ENCODE measurements around the gene ATXN1.

DNA sequence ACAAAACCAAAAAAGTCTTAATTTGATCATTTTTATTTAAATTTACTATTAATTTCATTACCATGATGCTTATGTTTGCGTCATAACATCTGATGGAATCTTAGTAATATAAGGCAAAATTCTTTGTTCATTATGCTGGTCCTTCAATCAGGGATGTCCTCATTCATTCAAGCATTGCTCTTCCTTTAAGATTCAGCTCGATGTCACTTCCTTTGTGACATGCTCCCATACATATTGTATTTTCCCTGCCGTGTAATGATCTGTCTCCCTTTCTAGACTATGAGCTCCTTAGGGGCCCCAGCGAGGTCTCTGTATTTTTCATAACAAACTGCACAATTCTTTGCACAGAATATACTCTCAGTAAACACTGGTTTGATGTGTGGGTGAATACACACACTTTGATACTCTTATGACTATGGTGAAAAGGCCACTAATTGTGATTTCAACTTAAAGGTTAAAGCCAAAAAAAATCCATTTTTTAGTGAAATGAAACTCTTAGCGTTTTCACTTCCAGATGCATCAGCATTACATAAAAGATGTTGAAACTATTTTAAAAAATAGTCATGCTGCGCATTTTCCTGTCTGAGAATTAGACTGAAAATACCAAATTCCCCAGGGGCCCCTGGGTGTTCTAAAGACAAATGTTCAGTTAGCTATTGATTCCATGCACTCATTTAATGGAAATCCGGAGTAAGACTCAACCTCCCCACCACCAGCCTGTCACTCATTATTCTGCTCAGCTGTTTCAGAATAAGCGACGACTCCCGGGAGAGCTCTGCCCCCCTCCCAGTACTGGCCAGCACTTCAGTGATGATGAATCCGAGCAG lies 169.7 kb downstream of the ATXN1 start:
- TF ChIP-seq, protein P1, sequence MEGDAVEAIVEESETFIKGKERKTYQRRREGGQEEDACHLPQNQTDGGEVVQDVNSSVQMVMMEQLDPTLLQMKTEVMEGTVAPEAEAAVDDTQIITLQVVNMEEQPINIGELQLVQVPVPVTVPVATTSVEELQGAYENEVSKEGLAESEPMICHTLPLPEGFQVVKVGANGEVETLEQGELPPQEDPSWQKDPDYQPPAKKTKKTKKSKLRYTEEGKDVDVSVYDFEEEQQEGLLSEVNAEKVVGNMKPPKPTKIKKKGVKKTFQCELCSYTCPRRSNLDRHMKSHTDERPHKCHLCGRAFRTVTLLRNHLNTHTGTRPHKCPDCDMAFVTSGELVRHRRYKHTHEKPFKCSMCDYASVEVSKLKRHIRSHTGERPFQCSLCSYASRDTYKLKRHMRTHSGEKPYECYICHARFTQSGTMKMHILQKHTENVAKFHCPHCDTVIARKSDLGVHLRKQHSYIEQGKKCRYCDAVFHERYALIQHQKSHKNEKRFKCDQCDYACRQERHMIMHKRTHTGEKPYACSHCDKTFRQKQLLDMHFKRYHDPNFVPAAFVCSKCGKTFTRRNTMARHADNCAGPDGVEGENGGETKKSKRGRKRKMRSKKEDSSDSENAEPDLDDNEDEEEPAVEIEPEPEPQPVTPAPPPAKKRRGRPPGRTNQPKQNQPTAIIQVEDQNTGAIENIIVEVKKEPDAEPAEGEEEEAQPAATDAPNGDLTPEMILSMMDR (IDR thresholded peaks at IDR 0.05; ENCODE audit: low read depth, low read length): no peak
- TF ChIP-seq EZH2phosphoT487 (IDR thresholded peaks at IDR 0.05; ENCODE audit: low read depth): no peak
